Measurements from ENCODE around the gene AMACR. TPM values are rescaled to one million over a fixed set of nuclear protein-coding genes. Genes with fewer than 3 reads are reported as not detected.

AMACR gene
- total and polyA plus RNA-seq, 2 of the 8 experiments (the other 6 are each of a cell fraction or from before 2014, with no cell fraction given): 9.1 to 12.6 TPM

DNA sequence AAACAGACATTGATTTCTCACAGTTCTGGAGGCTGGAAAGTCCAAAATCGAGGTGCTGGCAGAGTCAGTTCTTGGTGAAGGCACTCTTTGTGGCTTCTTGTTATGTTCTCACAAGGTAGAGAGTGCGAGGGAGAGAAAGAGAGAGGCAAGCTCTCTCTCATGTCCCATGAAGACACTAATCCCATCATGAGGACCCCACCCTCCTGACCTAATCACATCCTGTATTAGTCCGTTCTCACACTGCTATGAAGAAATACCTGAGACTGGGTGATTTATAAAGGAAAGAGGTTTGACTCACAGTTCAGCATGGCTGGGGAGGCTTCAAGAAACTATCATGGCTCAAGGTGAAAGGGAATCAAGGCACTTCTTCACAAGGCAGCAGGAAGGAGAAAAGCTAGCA lies 5.7 kb upstream of the AMACR start:
- POLR2A ChIA-PET (ENCODE audit: partially characterized antibody): no interaction called here
- Histone ChIP-seq H3K27me3 (replicated peaks in 1 of 4; ENCODE audit: control insufficient read depth in 3 of 4, extremely low read depth in 1 of 4, insufficient read depth in 3 of 4, low read length in 3 of 4) (no peaks in the 10 kb centered on the region), H3K79me1 (ENCODE audit: low read depth, low read length) (no peaks in the 10 kb centered on the region), H3K4me2 (ENCODE audit: insufficient read depth in 1 of 2, low read depth in 2 of 2, low read length in 2 of 2) (no peak overlapping the region), H4K20me1 (replicated peaks in 1 of 2; ENCODE audit: control insufficient read depth in 1 of 2, insufficient read depth in 2 of 2, low read length in 2 of 2) (no peaks in the 10 kb centered on the region), H4K8ac (ENCODE audit: extremely low read depth, insufficient read depth, low read length) (no peak overlapping the region), H2AFZ (ENCODE audit: low read length) (no peak overlapping the region), H2BK120ac (replicated peaks; ENCODE audit: low read depth, low read length) (no peak overlapping the region), H3K14ac (ENCODE audit: insufficient read length) (no peak overlapping the region), H3K79me2 (ENCODE audit: control insufficient read depth in 1 of 2, insufficient read depth in 2 of 2, low read length in 2 of 2) (no peaks in the 10 kb centered on the region), H3K4me1 (replicated peaks in 1 of 4; ENCODE audit: control insufficient read depth in 3 of 4, insufficient read depth in 4 of 4, low read length in 3 of 4) (no peaks in the 10 kb centered on the region), H3K4me3 (ENCODE audit: extremely low read depth in 1 of 4, insufficient read depth in 2 of 4, low read depth in 3 of 4, low read length in 4 of 4) (no peak overlapping the region), H3K23me2 (ENCODE audit: low read depth, low read length) (no peaks in the 10 kb centered on the region), H3K36me3 (ENCODE audit: control insufficient read depth in 2 of 4, insufficient read depth in 4 of 4, low read length in 3 of 4) (no peaks in the 10 kb centered on the region), H3K23ac (ENCODE audit: insufficient read length) (no peak overlapping the region), H3K9me3 (ENCODE audit: insufficient read depth in 2 of 2, low read depth in 1 of 2, low read length in 1 of 2) (no peaks in the 10 kb centered on the region), H3K18ac (ENCODE audit: extremely low read depth, low read length) (no peak overlapping the region), H4K5ac (ENCODE audit: insufficient read length, low read depth, low read length) (no peak overlapping the region), H2BK5ac (ENCODE audit: low read depth, low read length) (no peak overlapping the region), H4K91ac (replicated peaks; ENCODE audit: insufficient read length, low read length) (no peak overlapping the region), H2BK20ac (ENCODE audit: low read length) (no peak overlapping the region), H2BK12ac (ENCODE audit: low read depth, low read length) (no peak overlapping the region), H3K4ac (replicated peaks; ENCODE audit: insufficient read length, low read depth, low read length) (no peak overlapping the region), H2BK15ac (ENCODE audit: low read length) (no peak overlapping the region), H3K56ac (replicated peaks; ENCODE audit: insufficient read length, low read depth, low read length) (no peak overlapping the region), H3K9ac (replicated peaks in 1 of 4; ENCODE audit: extremely low read depth in 1 of 4, low read depth in 3 of 4, low read length in 3 of 4) (no peak overlapping the region), H2AK5ac (ENCODE audit: low read depth, low read length) (no peak overlapping the region), H3K27ac (ENCODE audit: low read depth, low read length) (no peak overlapping the region)
- CTCF ChIA-PET (ENCODE audit: partially characterized antibody): interaction anchor here (1.0 to 2.3 kb wide), 3 partner anchors 14 to 51 kb away, joined by 3 to 11 read pairs (median 4); no protein-coding TSS in a partner anchor
- WGBS, 2 experiments (ENCODE audit: extremely low coverage in 1 of 2, insufficient coverage in 1 of 2, insufficient read length in 1 of 2, insufficient replicate concordance in 2 of 2, low coverage in 1 of 2, low lambda C conversion rate in 2 of 2, missing lambda C conversion rate in 1 of 2): 95% methylated on average over 3 of the region's 3 CpGs; no CpG with 5 or more reads in 1 of the 2 experiments
- DNase-seq (ENCODE audit: low read depth in 1 of 2, low spot score in 2 of 2) (no peak), FAIRE-seq (no peak)
- TF ChIP-seq NANOG (IDR thresholded peaks at IDR 0.05; ENCODE audit: insufficient read depth, low read depth, low read length, poor library complexity, severe bottlenecking): no peak
- TF ChIP-seq MAFK (IDR thresholded peaks at IDR 0.05; ENCODE audit: low read depth, low read length): no peak
- no peak for TF ChIP-seq ASH2L (IDR thresholded peaks at IDR 0.05; ENCODE audit: low read length)
- no peak for TF ChIP-seq RBBP5 (IDR thresholded peaks at IDR 0.05; ENCODE audit: borderline replicate concordance, low read depth, low read length)
- no peak for TF ChIP-seq TCF12 (IDR thresholded peaks at IDR 0.05; ENCODE audit: low read depth, low read length)
- TF ChIP-seq SIN3A (conservative IDR thresholded peaks at IDR 0.05 in 1 of 2, IDR thresholded peaks at IDR 0.05 in 1 of 2; ENCODE audit: low read depth in 1 of 2, low read length in 2 of 2): no peak
- TF ChIP-seq BACH1 (IDR thresholded peaks at IDR 0.05; ENCODE audit: low read length): no peak
- TF ChIP-seq TBP (IDR thresholded peaks at IDR 0.05; ENCODE audit: low read depth, low read length): no peak
- no peak for TF ChIP-seq FOSL1 (IDR thresholded peaks at IDR 0.05; ENCODE audit: insufficient read depth, low read depth, low read length)
- TF ChIP-seq RAD21 (IDR thresholded peaks at IDR 0.05 in 1 of 2, conservative IDR thresholded peaks at IDR 0.05 in 1 of 2; ENCODE audit: low read depth in 2 of 2, low read length in 2 of 2): no peak
- no peak for TF ChIP-seq CREB1 (IDR thresholded peaks at IDR 0.05)
- TF ChIP-seq ZNF274 (IDR thresholded peaks at IDR 0.05; ENCODE audit: borderline replicate concordance, extremely low read depth, low read length): no peak

Data from H1 (cell line).